ENCODE data around the gene HAUS3. TPM values are rescaled to one million over a fixed set of nuclear protein-coding genes. Genes with fewer than 3 reads are reported as not detected.

HAUS3 gene
- total RNA-seq, 2 donors from 2014 or later: 3.7 to 4.1 TPM

DNA sequence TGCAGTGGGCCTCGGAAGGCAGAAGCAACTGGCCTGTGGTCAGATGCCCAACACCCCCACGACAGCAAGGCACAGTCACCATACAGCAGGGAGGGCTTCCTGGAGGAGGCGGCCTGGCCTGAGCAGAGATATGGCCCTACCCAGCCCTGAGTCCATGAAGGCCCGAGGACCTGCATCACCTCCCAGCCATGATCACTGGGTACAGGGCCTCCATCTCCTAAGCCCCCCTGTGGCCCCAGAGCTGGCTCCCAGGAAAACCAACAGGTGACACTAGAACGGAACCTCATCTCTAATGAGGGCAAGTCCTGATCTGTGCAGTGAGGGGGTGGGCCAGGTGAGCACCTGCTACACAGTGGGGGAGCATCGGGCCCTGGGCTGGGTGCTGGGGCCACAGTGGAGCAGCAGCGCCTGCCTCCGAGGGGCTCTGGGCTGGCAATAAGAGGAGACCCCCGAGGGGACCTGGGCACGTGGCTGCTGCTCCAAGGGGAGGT, 46.2 kb upstream of the HAUS3 start:
- no peaks in the 10 kb centered on the region for H3K9me3 ChIP-seq
- no peak overlapping the region for H3K4me3 ChIP-seq
- no peak for DNase-seq (ENCODE audit: low spot score)
- TF ChIP-seq, protein P1, sequence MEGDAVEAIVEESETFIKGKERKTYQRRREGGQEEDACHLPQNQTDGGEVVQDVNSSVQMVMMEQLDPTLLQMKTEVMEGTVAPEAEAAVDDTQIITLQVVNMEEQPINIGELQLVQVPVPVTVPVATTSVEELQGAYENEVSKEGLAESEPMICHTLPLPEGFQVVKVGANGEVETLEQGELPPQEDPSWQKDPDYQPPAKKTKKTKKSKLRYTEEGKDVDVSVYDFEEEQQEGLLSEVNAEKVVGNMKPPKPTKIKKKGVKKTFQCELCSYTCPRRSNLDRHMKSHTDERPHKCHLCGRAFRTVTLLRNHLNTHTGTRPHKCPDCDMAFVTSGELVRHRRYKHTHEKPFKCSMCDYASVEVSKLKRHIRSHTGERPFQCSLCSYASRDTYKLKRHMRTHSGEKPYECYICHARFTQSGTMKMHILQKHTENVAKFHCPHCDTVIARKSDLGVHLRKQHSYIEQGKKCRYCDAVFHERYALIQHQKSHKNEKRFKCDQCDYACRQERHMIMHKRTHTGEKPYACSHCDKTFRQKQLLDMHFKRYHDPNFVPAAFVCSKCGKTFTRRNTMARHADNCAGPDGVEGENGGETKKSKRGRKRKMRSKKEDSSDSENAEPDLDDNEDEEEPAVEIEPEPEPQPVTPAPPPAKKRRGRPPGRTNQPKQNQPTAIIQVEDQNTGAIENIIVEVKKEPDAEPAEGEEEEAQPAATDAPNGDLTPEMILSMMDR (IDR thresholded peaks at IDR 0.05): no peak
- no peaks in the 10 kb centered on the region for H3K36me3 ChIP-seq
- H3K27me3 ChIP-seq: no peaks in the 10 kb centered on the region
- no peak overlapping the region for H3K27ac ChIP-seq
- no peaks in the 10 kb centered on the region for H3K4me1 ChIP-seq

DNA sequence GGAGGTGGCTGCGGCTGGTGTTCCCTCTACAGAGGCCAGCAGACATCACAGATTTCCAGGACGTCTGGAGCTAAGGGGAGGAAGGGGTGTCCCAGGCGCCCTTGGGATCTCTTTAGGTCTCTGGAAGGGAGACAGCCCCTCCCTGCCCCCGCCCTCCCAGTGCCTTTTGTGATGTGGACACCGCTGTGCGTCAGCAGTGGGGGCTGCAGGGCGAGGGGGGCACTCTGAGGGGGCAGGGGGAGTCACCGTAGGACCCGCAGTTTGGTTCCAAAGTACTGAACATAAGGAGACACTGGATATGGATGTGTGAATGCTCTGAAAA, 45.6 kb upstream of the HAUS3 start:
- Histone ChIP-seq H3K27me3 (no peaks in the 10 kb centered on the region), H3K4me3 (no peak overlapping the region), H3K27ac (no peak overlapping the region), H3K4me1 (no peaks in the 10 kb centered on the region), H3K36me3 (no peaks in the 10 kb centered on the region), H3K9me3 (no peaks in the 10 kb centered on the region)
- DNase-seq (ENCODE audit: low spot score): no peak
- TF ChIP-seq, protein P1 (IDR thresholded peaks at IDR 0.05): no peak

DNA sequence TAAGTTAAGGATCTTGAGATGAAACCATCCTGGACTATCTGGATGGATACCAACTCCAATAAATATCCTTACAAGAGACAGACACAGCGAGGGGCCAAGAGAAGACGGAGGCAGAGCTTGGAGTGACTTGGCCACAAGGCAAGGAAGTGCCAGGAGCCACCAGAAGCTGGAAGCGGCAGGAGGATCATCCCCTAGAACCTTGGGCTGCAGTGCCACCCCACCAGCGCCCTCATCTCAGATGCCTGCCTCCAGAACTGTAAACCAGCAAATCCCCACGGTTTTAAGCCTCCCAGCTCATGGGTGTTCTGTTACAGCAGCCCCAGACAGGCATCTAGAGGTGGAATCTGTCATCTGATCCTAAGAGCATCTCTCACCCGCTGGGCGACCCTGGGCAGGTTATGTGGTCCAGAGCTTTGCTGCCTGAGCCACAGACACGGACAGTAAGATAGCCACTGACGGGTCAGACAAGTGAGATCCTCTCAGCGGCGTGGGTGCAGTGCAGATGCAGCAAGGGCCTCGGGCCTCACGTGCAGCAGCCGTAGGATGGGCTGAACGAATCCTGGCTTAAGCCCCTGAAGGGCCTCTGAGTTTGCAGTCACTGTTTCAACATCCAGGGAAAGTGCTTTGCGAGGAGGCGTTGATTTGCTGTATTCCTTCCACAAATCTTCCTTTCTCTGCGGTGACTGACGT, 45.1 kb upstream of the HAUS3 start:
- Histone ChIP-seq H3K27me3 (no peaks in the 10 kb centered on the region), H3K4me1 (peaks cover 0 to under 1% of the 10 kb centered on the region in 2 donors), H3K27ac (no peak overlapping the region), H3K4me3 (no peak overlapping the region), H3K36me3 (no peaks in the 10 kb centered on the region), H3K9me3 (no peaks in the 10 kb centered on the region)
- no peak for DNase-seq (ENCODE audit: low spot score)
- TF ChIP-seq, protein P1 (IDR thresholded peaks at IDR 0.05): no peak

DNA sequence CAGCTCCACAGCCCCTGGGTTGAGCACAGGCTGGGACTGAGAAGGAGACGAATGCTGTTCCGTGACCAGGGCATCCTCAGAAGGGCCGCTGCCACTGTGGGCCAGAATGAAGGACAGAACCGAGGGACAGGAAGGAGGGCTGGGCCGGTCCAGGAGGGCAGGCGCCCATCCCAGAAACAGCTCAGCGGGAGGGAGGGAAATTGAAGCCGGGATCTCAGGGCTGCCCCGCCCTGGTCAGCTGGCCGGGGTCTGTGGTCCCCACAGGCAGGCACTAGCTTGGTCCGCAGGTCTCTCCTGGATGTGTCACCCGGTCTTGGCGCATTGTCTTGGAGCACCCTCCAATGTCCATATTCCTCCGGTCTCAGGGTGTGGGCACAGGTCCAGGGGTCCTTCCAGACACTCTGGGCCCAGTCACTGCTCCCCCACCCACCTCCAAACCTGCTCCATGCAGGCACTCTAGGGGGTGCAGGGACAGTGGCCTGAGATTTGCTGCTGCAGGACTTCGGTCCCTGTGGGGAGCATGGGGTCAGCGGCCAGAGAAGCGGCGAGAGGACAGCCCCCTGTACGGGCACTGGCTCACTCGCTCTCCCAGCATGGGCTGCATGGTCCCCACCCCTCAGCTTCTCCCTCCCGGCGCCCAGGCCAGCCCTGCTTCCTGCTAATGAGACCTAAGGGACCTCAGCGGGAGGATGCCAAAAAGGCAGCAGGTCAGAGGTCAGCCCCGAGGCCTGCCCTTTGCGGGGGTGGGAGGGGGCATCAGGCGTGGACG, 43.9 kb upstream of the HAUS3 start:
- Histone ChIP-seq H3K27ac (no peak overlapping the region), H3K27me3 (no peaks in the 10 kb centered on the region), H3K4me3 (no peak overlapping the region), H3K9me3 (no peaks in the 10 kb centered on the region), H3K4me1 (peaks cover 0 to 5% of the 10 kb centered on the region in 2 donors), H3K36me3 (no peaks in the 10 kb centered on the region)
- TF ChIP-seq, protein P1 (IDR thresholded peaks at IDR 0.05): no peak
- DNase-seq (ENCODE audit: low spot score): no peak

DNA sequence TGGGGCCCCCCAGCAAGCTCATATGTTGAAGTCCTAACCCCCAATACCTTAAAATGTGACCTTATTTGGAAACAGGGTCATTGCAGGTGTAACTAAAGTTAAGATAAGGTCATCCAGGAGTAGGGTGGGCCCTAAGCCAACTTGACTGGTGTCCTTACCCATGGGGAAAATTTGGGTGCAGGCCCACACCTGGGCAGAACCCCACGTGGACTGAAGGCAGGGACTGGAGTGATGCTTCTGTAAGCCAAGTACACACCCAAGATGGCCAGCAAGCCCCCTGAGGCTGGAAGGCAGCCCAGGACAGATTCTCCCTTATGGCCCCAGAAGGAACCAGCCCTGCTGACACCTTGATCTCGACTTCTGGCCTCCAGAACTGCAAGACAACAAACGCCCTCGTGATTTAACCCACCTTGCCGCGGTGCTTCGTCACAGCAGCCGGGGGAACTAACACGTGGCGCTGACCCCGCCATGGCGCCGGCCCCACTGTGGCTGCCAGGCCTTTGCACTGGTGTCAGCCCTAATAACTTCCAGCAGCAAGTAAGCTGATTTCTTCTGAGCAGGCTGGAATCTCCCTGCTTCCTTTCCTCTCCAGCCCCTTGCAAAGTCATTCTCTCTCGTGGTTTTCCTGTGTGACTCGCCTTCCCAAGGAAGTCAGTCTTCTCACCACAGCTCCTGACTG, 43.2 kb upstream of the HAUS3 start:
- no peaks in the 10 kb centered on the region for H3K9me3 ChIP-seq
- H3K4me3 ChIP-seq: no peak overlapping the region
- H3K36me3 ChIP-seq: no peaks in the 10 kb centered on the region
- no peak for DNase-seq (ENCODE audit: low spot score)
- peaks cover 0 to 5% of the 10 kb centered on the region in 2 donors for H3K4me1 ChIP-seq
- H3K27ac ChIP-seq: no peak overlapping the region
- TF ChIP-seq, protein P1 (IDR thresholded peaks at IDR 0.05): no peak
- no peaks in the 10 kb centered on the region for H3K27me3 ChIP-seq
